Astrocyte (in vitro differentiated cells and primary cell): ENCODE results near the gene DHX40. TPM values are rescaled to one million over a fixed set of nuclear protein-coding genes. Genes with fewer than 3 reads are reported as not detected.

Experiments
- DNase-seq: peaks from one replicate; pipeline ENCODE4 v3.0.0-alpha.2; 2010; ENCODE audit warnings: low read depth
- FAIRE-seq: peaks from 2 replicates; lab custom pipeline; 2011; peaks lifted over from hg19 to GRCh38; lab: Jason Lieb, UNC
- H2AFZ ChIP-seq: 2 replicates; pipeline ENCODE4 v1.6.0; 2012; ENCODE audit warnings: low read depth, low read length, inconsistent platforms
- H3K27ac ChIP-seq: 2 replicates; pipeline ENCODE4 v1.5.1; 2011; ENCODE audit warnings: low read depth, low read length, inconsistent platforms
- H3K27me3 ChIP-seq: 2 replicates; pipeline ENCODE4 v1.6.0; 2011; ENCODE audit warnings: low read length, inconsistent platforms; ENCODE audit not compliant: insufficient read depth
- H3K36me3 ChIP-seq: 2 replicates; pipeline ENCODE4 v1.5.1; 2011; ENCODE audit warnings: low read length, inconsistent platforms; ENCODE audit not compliant: insufficient read depth
- H3K4me1 ChIP-seq: 2 replicates; pipeline ENCODE4 v1.5.1; 2011; ENCODE audit warnings: low read length, inconsistent platforms; ENCODE audit not compliant: insufficient read depth
- H3K4me2 ChIP-seq: 2 replicates; pipeline ENCODE4 v1.6.0; 2012; ENCODE audit warnings: low read length, inconsistent platforms
- H3K4me3 ChIP-seq: 2 replicates; pipeline ENCODE4 v1.5.1; 2011; ENCODE audit warnings: low read depth, mild to moderate bottlenecking, low read length, inconsistent platforms; ENCODE audit not compliant: insufficient read depth
- H3K79me2 ChIP-seq: 2 replicates; pipeline ENCODE4 v1.6.0; 2012; ENCODE audit warnings: mild to moderate bottlenecking, low read length, inconsistent platforms; ENCODE audit not compliant: insufficient read depth
- H3K9ac ChIP-seq: 2 replicates; pipeline ENCODE4 v1.6.0; 2012; ENCODE audit warnings: mild to moderate bottlenecking, low read length, inconsistent platforms
- H3K9me3 ChIP-seq: 2 replicates; pipeline ENCODE4 v1.5.1; 2012; ENCODE audit warnings: low read depth, mild to moderate bottlenecking, low read length, inconsistent platforms; ENCODE audit not compliant: insufficient read depth
- H4K20me1 ChIP-seq: 2 replicates; pipeline ENCODE4 v1.6.0; 2012; ENCODE audit warnings: low read length, inconsistent platforms; ENCODE audit not compliant: insufficient read depth
- H3K27ac Mint-ChIP-seq: one replicate; pipeline ENCODE4 v1.8.0; 2021; ENCODE audit warnings: mild to moderate bottlenecking, mixed read lengths; ENCODE audit not compliant: unreplicated experiment
- H3K27me3 Mint-ChIP-seq: one replicate; pipeline ENCODE4 v1.8.0; 2021; ENCODE audit warnings: low read depth, mixed read lengths; ENCODE audit not compliant: unreplicated experiment
- H3K36me3 Mint-ChIP-seq: one replicate; pipeline ENCODE4 v1.8.0; 2021; ENCODE audit warnings: low read depth, mixed read lengths; ENCODE audit not compliant: unreplicated experiment
- H3K4me1 Mint-ChIP-seq: one replicate; pipeline ENCODE4 v1.8.0; 2021; ENCODE audit warnings: low read depth, mixed read lengths; ENCODE audit not compliant: unreplicated experiment
- H3K4me3 Mint-ChIP-seq: one replicate; pipeline ENCODE4 v1.8.0; 2021; ENCODE audit warnings: mild to moderate bottlenecking, moderate library complexity, mixed read lengths; ENCODE audit not compliant: unreplicated experiment
- H3K9me3 Mint-ChIP-seq: one replicate; pipeline ENCODE4 v1.8.0; 2021; ENCODE audit warnings: mild to moderate bottlenecking, mixed read lengths; ENCODE audit not compliant: unreplicated experiment
- EZH2 ChIP-seq: IDR thresholded peaks from 2 replicates; pipeline ENCODE4 v1.6.1; 2012; ENCODE audit warnings: mild to moderate bottlenecking, low read length, inconsistent platforms; ENCODE audit not compliant: insufficient read depth
- total RNA-seq: library from RNA; stranded (reverse); gene quantifications from 2 replicates; pipeline ENCODE4 v1.2.1, GENCODE V29; 2021
- TF ChIP-seq, protein P1 (sequence below): IDR thresholded peaks from 2 replicates; pipeline ENCODE4 v1.5.1; 2011; ENCODE audit warnings: low read depth, mild to moderate bottlenecking, inconsistent platforms, low read length, moderate library complexity; ENCODE audit not compliant: insufficient read depth

Gene DHX40
- total RNA-seq, 1 donor from 2014 or later: 31.0 TPM

DNA sequence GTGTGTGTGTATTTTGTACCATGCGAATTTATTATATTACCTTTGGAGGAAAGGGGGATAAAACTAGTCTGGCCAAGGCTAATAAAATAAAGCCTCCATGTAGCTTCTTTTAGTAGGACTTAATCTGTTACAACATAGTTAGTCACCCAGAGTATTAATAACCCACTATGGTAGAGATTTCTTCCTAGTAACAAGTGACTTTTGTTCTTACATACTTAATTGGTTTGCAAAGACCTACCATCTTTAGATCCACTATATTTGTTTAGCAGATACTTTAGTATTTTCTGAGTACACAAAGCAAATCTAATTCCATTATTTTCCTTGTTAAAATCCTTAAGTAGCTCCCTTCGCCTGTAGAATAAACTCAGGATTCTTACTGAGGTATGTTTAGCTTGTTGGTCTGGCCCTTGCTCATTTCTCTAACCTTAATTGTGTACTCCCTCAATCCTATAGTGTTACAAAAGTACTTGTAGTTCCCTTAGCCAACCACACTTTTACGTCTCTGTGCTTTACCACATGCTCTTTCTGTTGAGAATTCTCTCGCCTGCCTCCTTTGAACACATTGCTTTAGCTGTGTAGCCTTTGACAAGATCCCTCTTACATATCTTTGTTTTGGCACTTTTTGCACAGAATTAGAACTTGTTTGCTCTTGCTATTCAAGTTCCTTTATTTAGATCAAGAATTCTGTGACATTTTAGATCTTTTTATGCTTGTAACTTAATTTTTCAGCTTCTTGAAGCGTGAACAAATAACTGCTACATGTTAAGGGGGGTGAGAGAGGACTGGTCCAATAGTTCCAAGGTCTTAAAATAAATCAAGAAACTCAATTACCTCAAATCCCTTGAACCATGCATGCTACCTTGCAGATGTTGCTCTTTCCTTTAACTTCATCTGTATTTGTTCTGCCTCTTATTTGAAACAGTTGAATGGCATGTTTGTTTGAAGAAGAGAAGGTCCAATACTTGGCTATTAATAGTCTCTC lies 78.0 kb downstream of the DHX40 start:
- Mint-ChIP-seq H3K4me1 (peaks cover 53% of the 10 kb centered on the region), H3K27ac (no peak overlapping the region), H3K9me3 (no peaks in the 10 kb centered on the region), H3K36me3 (peaks cover 21% of the 10 kb centered on the region), H3K4me3 (no peak overlapping the region), H3K27me3 (no peaks in the 10 kb centered on the region)
- no peak overlapping the region for H3K4me2 ChIP-seq
- peak; percentile 50 for DNase-seq
- H3K4me1 ChIP-seq: no peaks in the 10 kb centered on the region
- no peaks in the 10 kb centered on the region for H3K27me3 ChIP-seq
- H3K79me2 ChIP-seq: peaks cover 100% of the 10 kb centered on the region
- no peak overlapping the region for H3K27ac ChIP-seq
- H3K36me3 ChIP-seq: peaks cover 36% of the 10 kb centered on the region
- H4K20me1 ChIP-seq: peaks cover 98% of the 10 kb centered on the region
- H3K9ac ChIP-seq: no peak overlapping the region
- H3K4me3 ChIP-seq: no peak overlapping the region
- TF ChIP-seq EZH2: no peak
- TF ChIP-seq, protein P1, sequence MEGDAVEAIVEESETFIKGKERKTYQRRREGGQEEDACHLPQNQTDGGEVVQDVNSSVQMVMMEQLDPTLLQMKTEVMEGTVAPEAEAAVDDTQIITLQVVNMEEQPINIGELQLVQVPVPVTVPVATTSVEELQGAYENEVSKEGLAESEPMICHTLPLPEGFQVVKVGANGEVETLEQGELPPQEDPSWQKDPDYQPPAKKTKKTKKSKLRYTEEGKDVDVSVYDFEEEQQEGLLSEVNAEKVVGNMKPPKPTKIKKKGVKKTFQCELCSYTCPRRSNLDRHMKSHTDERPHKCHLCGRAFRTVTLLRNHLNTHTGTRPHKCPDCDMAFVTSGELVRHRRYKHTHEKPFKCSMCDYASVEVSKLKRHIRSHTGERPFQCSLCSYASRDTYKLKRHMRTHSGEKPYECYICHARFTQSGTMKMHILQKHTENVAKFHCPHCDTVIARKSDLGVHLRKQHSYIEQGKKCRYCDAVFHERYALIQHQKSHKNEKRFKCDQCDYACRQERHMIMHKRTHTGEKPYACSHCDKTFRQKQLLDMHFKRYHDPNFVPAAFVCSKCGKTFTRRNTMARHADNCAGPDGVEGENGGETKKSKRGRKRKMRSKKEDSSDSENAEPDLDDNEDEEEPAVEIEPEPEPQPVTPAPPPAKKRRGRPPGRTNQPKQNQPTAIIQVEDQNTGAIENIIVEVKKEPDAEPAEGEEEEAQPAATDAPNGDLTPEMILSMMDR: no peak
- no peak overlapping the region for H2AFZ ChIP-seq
- no peak for FAIRE-seq
- H3K9me3 ChIP-seq: no peaks in the 10 kb centered on the region

GRCh38 chr17:59647288-59647687 lies 81.9 kb downstream of the DHX40 start:
- FAIRE-seq: no peak
- no peak overlapping the region for H3K27ac Mint-ChIP-seq
- H3K4me3 ChIP-seq: no peak overlapping the region

More at GRCh38 chr17:59647288-59647687, 81.9 kb downstream of the DHX40 start:
- H3K9me3 ChIP-seq: no peaks in the 10 kb centered on the region
- no peaks in the 10 kb centered on the region for H3K27me3 ChIP-seq
- peaks cover 54% of the 10 kb centered on the region for H3K4me1 Mint-ChIP-seq
- peaks cover 33% of the 10 kb centered on the region for H3K36me3 Mint-ChIP-seq
- no peak overlapping the region for H2AFZ ChIP-seq
- TF ChIP-seq, protein P1: no peak
- TF ChIP-seq EZH2: no peak
- peaks cover 90% of the 10 kb centered on the region for H3K79me2 ChIP-seq
- no peak for DNase-seq
- peaks cover 99% of the 10 kb centered on the region for H4K20me1 ChIP-seq
- H3K9me3 Mint-ChIP-seq: no peaks in the 10 kb centered on the region
- H3K27ac ChIP-seq: no peak overlapping the region
- no peak overlapping the region for H3K4me3 Mint-ChIP-seq
- H3K36me3 ChIP-seq: peaks cover 58% of the 10 kb centered on the region
- no peak overlapping the region for H3K4me2 ChIP-seq
- no peak overlapping the region for H3K9ac ChIP-seq
- H3K27me3 Mint-ChIP-seq: no peaks in the 10 kb centered on the region
- H3K4me1 ChIP-seq: peaks cover 5% of the 10 kb centered on the region
